Measurements from ENCODE around the gene PPP1R1A.
A peak's percentile ranks its signal among the peaks of the same experiment; 100 is the strongest.

The PPP1R1A gene
- long read RNA-seq, donor 1, transcript PPP1R1A-201 (7 exons, 1,826 nt): major isoform, 19 of 19 reads
- long read RNA-seq, donor 1, partial matches to known transcripts: 0 of 19 reads
- long read RNA-seq, donor 1, other reads (novel, unspliced or antisense): 0 of 19 reads
- long read RNA-seq, donor 2, transcript PPP1R1A-201 (7 exons, 1,826 nt): major isoform, 28 of 34 reads
- long read RNA-seq, donor 2, partial matches to known transcripts: 5 of 34 reads
- long read RNA-seq, donor 2, other reads (novel, unspliced or antisense): 0 of 34 reads
- long read RNA-seq, donor 3, transcript PPP1R1A-201 (7 exons, 1,826 nt): major isoform, 9 of 9 reads
- long read RNA-seq, donor 3, partial matches to known transcripts: 0 of 9 reads
- long read RNA-seq, donor 3, other reads (novel, unspliced or antisense): 0 of 9 reads
- long read RNA-seq, donor 4, transcript PPP1R1A-201 (7 exons, 1,826 nt): major isoform, 21 of 21 reads
- long read RNA-seq, donor 4, partial matches to known transcripts: 0 of 21 reads
- long read RNA-seq, donor 4, other reads (novel, unspliced or antisense): 0 of 21 reads
- long read RNA-seq, donor 5, transcript PPP1R1A-201 (7 exons, 1,826 nt): major isoform, 32 of 42 reads
- long read RNA-seq, donor 5, partial matches to known transcripts: 10 of 42 reads
- long read RNA-seq, donor 5, other reads (novel, unspliced or antisense): 0 of 42 reads
- long read RNA-seq, donor 6, transcript PPP1R1A-201 (7 exons, 1,826 nt): major isoform, 36 of 48 reads
- long read RNA-seq, donor 6, partial matches to known transcripts: 12 of 48 reads
- long read RNA-seq, donor 6, other reads (novel, unspliced or antisense): 0 of 48 reads
- long read RNA-seq, donor 7, transcript PPP1R1A-201 (7 exons, 1,826 nt): major isoform, 37 of 71 reads
- long read RNA-seq, donor 7, partial matches to known transcripts: 34 of 71 reads
- long read RNA-seq, donor 7, other reads (novel, unspliced or antisense): 0 of 71 reads
- long read RNA-seq, donor 8, transcript PPP1R1A-201 (7 exons, 1,826 nt): major isoform, 38 of 44 reads
- long read RNA-seq, donor 8, partial matches to known transcripts: 5 of 44 reads
- long read RNA-seq, donor 8, other reads (novel, unspliced or antisense): 0 of 44 reads

GRCh38 chr12:54588110-54588889 is at the start of gene PPP1R1A:
PPP1R1A (minus strand) TSS chr12:54588659; CDS start chr12:54588488, 171 bp downstream.
- DNase-seq: peak; percentile 58

- DNase-seq: no peak
Measured at GRCh38 chr12:54634795-54635194, 46.3 kb upstream of the PPP1R1A start, which contains the start of gene LACRT. LACRT (minus strand) TSS chr12:54634895; CDS start chr12:54634841, 54 bp downstream.

- DNase-seq: no peak
Measured at GRCh38 chr12:54631988-54632728, 43.7 kb upstream of the PPP1R1A start.

GRCh38 chr12:54631551-54631950 is 43.1 kb upstream of the PPP1R1A start:
- DNase-seq: no peak

GRCh38 chr12:54629925-54630324 is 41.5 kb upstream of the PPP1R1A start:
- no peak for DNase-seq

GRCh38 chr12:54628186-54628846 is 39.9 kb upstream of the PPP1R1A start:
- DNase-seq: no peak

GRCh38 chr12:54627304-54627703 is 38.8 kb upstream of the PPP1R1A start:
- no peak for DNase-seq

- no peak for DNase-seq
Measured at GRCh38 chr12:54625598-54625997, 37.1 kb upstream of the PPP1R1A start.

GRCh38 chr12:54624315-54625279 is 36.1 kb upstream of the PPP1R1A start:
- DNase-seq: no peak

GRCh38 chr12:54622463-54623183 is 34.2 kb upstream of the PPP1R1A start:
- no peak for DNase-seq

- DNase-seq: no peak
Measured at GRCh38 chr12:54616933-54617680, 28.6 kb upstream of the PPP1R1A start.

- DNase-seq: no peak
Measured at GRCh38 chr12:54612225-54612750, 23.8 kb upstream of the PPP1R1A start.

- DNase-seq: no peak
Measured at GRCh38 chr12:54611715-54612149, 23.3 kb upstream of the PPP1R1A start.

- no peak for DNase-seq
Measured at GRCh38 chr12:54608769-54609168, 20.3 kb upstream of the PPP1R1A start.

- no peak for DNase-seq
Measured at GRCh38 chr12:54608156-54608555, 19.7 kb upstream of the PPP1R1A start.

GRCh38 chr12:54606556-54606955 is 18.1 kb upstream of the PPP1R1A start:
- DNase-seq: no peak
